ENCODE data around the gene FAM193A.

- TF ChIP-seq CTCF (IDR thresholded peaks at IDR 0.05) (no peak), ZFX (IDR thresholded peaks at IDR 0.05; ENCODE audit: borderline replicate concordance) (no peak)
Measured at GRCh38 chr4:2497324-2497723, 39.1 kb upstream of the FAM193A start.
